ENCODE data around the gene TMOD3. TPM values are rescaled to one million over a fixed set of nuclear protein-coding genes. Genes with fewer than 3 reads are reported as not detected.

Gene TMOD3
- total RNA-seq, result 10 to 100 TPM; 16.0 to 23.9 TPM
- 10 to 100 TPM in 1 of 2 donors, 1 to 10 TPM in 1; 7.2 to 12.1 TPM for polyA plus RNA-seq

DNA sequence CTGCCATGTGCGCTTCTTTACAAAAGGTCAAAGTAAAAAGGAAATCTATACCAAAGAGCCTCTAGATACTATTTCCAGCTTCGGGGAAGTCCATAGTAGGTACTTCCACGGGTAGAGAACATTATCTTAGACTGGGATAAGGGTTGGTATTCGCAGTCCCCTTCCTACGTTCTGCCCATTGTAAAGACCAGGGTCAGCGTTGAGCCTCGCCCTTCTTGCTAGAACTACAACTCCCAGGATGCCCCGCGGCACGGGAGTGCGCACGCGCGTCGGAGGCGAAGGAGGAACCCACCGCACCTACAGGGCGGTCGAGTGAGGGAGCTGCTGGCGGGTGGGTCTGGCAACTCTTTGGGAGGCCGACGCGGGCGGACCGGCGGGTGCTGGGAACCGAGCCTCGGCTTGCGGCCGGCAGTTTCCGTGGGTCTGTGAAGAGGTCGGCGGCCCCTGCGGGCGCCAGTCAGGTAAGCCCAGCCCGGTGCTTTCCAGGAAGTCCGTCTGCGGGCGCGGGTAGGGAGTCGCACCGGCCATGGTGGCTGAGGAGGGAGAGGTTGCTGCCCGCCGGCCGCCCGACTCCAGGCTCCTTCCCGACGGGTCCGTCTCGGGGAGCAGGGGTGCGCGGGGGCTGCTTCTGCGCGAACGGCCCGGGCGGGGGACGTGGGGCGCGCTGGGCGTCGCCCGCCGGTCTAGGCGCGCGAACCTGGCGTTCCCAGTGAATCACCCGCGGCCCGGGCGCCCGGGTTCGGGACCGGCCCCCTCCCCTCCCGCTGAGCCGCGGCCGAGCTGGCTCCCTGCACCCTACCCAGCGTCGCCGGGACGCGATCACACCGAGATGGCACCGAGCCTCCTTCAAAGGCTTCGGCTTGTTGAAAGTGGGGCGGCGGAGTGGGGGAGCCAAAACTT lies at the start of gene TMOD3:
TSS of gene TMOD3 (plus strand) at position 278 of the 900 bp plus-strand sequence. CDS start 33,232 bp downstream, outside the sequence.
- Histone ChIP-seq H3K27ac (ENCODE audit: low read depth in 1 of 2, low read length in 2 of 2) (peak within 1 kb of the TSS; percentile 90 to 91), H3K9ac (ENCODE audit: low read depth in 1 of 2, low read length in 2 of 2) (peak within 1 kb of the TSS; percentile 84 to 87), H3K9me3 (ENCODE audit: control insufficient read depth in 4 of 4, low read length in 3 of 4) (no peaks in the 10 kb centered on the region), H3K4me1 (ENCODE audit: control insufficient read depth in 4 of 4, insufficient read depth in 4 of 4, low read length in 3 of 4) (peaks cover 3 to 15% (median 10%) of the 10 kb centered on the region in 4 donors), H3K4me3 (ENCODE audit: low read depth in 1 of 3, low read length in 3 of 3) (peak within 1 kb of the TSS; percentile 79 to 99 (median 80)), H3K27me3 (ENCODE audit: control insufficient read depth in 4 of 4, insufficient read depth in 4 of 4, low read length in 3 of 4) (no peaks in the 10 kb centered on the region), H3K36me3 (ENCODE audit: control insufficient read depth in 4 of 4, insufficient read depth in 3 of 4, low read depth in 1 of 4, low read length in 3 of 4) (no peaks in the 10 kb centered on the region)
- TF ChIP-seq, protein P1, sequence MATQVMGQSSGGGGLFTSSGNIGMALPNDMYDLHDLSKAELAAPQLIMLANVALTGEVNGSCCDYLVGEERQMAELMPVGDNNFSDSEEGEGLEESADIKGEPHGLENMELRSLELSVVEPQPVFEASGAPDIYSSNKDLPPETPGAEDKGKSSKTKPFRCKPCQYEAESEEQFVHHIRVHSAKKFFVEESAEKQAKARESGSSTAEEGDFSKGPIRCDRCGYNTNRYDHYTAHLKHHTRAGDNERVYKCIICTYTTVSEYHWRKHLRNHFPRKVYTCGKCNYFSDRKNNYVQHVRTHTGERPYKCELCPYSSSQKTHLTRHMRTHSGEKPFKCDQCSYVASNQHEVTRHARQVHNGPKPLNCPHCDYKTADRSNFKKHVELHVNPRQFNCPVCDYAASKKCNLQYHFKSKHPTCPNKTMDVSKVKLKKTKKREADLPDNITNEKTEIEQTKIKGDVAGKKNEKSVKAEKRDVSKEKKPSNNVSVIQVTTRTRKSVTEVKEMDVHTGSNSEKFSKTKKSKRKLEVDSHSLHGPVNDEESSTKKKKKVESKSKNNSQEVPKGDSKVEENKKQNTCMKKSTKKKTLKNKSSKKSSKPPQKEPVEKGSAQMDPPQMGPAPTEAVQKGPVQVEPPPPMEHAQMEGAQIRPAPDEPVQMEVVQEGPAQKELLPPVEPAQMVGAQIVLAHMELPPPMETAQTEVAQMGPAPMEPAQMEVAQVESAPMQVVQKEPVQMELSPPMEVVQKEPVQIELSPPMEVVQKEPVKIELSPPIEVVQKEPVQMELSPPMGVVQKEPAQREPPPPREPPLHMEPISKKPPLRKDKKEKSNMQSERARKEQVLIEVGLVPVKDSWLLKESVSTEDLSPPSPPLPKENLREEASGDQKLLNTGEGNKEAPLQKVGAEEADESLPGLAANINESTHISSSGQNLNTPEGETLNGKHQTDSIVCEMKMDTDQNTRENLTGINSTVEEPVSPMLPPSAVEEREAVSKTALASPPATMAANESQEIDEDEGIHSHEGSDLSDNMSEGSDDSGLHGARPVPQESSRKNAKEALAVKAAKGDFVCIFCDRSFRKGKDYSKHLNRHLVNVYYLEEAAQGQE (IDR thresholded peaks at IDR 0.05), result peak; percentile 35
- peak; percentile 17 to 37 for TF ChIP-seq HNF4A (conservative IDR thresholded peaks at IDR 0.05)
- peak; percentile 73 for TF ChIP-seq YY1 (IDR thresholded peaks at IDR 0.05)
- no peak for TF ChIP-seq JUND (IDR thresholded peaks at IDR 0.05)
- WGBS, result 1% methylated on average over 89 of the region's 89 CpGs
- peak; percentile 98 for DNase-seq (ENCODE audit: low spot score)

DNA sequence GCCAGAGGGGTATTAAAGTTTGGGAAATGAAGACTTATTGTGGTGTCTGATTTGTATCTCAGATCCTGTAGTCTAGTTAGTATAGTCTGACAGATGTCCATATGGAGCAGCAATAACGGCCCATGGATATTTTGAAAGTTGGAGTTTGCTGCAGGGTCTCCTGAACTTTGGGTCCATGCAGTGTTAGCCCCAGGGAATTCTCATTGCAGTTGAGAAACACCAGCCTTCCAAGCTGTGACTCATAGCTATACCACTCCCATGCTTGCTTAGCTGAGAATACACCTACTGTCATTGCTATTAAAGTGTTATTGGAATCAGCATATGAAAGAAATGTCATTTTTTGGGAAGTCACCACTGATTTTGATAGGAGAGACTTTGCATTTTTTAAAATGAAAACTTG lies 48.8 kb upstream of the TMOD3 start:
- no peaks in the 10 kb centered on the region for H3K27me3 ChIP-seq (ENCODE audit: control insufficient read depth in 4 of 4, insufficient read depth in 4 of 4, low read length in 3 of 4)
- WGBS, result 44% methylated on average over 1 of the region's 1 CpG
- DNase-seq (ENCODE audit: low spot score), result no peak
- no peak overlapping the region for H3K27ac ChIP-seq (ENCODE audit: low read depth in 1 of 2, low read length in 2 of 2)
- no peak overlapping the region for H3K4me3 ChIP-seq (ENCODE audit: low read depth in 1 of 3, low read length in 3 of 3)
- no peak overlapping the region for H3K9ac ChIP-seq (ENCODE audit: low read depth in 1 of 2, low read length in 2 of 2)
- H3K4me1 ChIP-seq (ENCODE audit: control insufficient read depth in 4 of 4, insufficient read depth in 4 of 4, low read length in 3 of 4), result peaks cover 0 to 10% (median 6%) of the 10 kb centered on the region in 4 donors
- no peaks in the 10 kb centered on the region for H3K36me3 ChIP-seq (ENCODE audit: control insufficient read depth in 4 of 4, insufficient read depth in 3 of 4, low read depth in 1 of 4, low read length in 3 of 4)
- no peaks in the 10 kb centered on the region for H3K9me3 ChIP-seq (ENCODE audit: control insufficient read depth in 4 of 4, low read length in 3 of 4)
- TF ChIP-seq, protein P2, sequence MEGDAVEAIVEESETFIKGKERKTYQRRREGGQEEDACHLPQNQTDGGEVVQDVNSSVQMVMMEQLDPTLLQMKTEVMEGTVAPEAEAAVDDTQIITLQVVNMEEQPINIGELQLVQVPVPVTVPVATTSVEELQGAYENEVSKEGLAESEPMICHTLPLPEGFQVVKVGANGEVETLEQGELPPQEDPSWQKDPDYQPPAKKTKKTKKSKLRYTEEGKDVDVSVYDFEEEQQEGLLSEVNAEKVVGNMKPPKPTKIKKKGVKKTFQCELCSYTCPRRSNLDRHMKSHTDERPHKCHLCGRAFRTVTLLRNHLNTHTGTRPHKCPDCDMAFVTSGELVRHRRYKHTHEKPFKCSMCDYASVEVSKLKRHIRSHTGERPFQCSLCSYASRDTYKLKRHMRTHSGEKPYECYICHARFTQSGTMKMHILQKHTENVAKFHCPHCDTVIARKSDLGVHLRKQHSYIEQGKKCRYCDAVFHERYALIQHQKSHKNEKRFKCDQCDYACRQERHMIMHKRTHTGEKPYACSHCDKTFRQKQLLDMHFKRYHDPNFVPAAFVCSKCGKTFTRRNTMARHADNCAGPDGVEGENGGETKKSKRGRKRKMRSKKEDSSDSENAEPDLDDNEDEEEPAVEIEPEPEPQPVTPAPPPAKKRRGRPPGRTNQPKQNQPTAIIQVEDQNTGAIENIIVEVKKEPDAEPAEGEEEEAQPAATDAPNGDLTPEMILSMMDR (IDR thresholded peaks at IDR 0.05; ENCODE audit: low read depth, low read length, missing input control), result no peak
- TF ChIP-seq JUND (IDR thresholded peaks at IDR 0.05) (no peak), RXRA (IDR thresholded peaks at IDR 0.05) (no peak), SP1 (IDR thresholded peaks at IDR 0.05) (no peak), FOXA2 (IDR thresholded peaks at IDR 0.05) (no peak), RAD21 (IDR thresholded peaks at IDR 0.05) (no peak)
- TF ChIP-seq, protein P3, sequence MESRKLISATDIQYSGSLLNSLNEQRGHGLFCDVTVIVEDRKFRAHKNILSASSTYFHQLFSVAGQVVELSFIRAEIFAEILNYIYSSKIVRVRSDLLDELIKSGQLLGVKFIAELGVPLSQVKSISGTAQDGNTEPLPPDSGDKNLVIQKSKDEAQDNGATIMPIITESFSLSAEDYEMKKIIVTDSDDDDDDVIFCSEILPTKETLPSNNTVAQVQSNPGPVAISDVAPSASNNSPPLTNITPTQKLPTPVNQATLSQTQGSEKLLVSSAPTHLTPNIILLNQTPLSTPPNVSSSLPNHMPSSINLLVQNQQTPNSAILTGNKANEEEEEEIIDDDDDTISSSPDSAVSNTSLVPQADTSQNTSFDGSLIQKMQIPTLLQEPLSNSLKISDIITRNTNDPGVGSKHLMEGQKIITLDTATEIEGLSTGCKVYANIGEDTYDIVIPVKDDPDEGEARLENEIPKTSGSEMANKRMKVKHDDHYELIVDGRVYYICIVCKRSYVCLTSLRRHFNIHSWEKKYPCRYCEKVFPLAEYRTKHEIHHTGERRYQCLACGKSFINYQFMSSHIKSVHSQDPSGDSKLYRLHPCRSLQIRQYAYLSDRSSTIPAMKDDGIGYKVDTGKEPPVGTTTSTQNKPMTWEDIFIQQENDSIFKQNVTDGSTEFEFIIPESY (IDR thresholded peaks at IDR 0.05), result no peak

All from liver (tissue), 9 donors.